ENCODE measurements around the gene SPEF2.
A peak's percentile ranks its signal among the peaks of the same experiment; 100 is the strongest.

The SPEF2 gene

DNA sequence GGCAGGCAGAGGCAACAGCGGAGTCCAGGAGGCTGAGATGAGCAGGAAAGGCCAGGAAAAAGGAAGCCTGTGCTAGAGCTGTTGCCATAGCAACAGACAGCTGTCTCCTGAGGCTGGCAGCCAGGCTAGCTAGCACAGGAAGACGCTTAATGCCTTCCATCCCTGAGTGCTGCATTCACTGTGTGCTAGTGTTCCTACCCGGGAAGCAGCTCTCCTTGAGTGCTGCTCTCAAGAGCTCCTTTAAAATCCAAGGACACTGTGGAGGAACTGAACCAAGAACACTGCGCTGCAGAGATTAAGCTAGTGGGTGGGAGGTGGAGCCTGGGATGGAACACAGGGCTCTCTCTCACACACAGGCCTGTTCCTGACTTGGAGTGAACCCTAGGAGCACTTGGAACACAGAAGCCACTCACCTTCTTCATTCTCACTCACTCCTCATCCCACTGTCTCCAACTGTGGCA is 185.6 kb downstream of the SPEF2 start:
- no peaks in the 10 kb centered on the region for H3K9me3 Mint-ChIP-seq
- DNase-seq (ENCODE audit: low spot score in 2 of 2), result no peak
- peaks cover 6% of the 10 kb centered on the region for H3K36me3 Mint-ChIP-seq
- H3K4me3 Mint-ChIP-seq, result no peak overlapping the region
- ATAC-seq, result peak; percentile 46
- H3K27ac Mint-ChIP-seq, result peak overlapping the region; percentile 40
- peaks cover 51% of the 10 kb centered on the region for H3K4me1 Mint-ChIP-seq

DNA sequence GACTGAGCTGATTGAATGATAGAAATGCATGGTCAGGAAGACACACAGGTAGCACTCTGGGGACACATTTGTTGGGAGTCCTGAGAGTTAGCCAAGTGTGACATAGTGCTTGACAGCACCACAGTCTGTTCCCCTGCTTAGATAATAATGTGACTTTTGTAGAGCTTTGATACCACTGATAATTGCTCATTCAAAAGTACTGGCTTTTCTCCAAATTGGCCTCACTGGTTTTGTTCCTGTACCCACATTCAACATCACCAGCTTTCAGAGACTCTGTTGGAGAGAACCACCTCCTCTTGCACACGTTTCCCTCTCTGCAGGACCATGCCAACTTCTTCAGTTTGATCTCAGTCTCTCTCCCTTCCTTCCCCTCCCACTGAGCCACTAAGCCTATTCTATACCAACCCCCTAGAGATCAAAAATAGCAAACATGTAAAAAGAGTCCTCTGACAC is 186.6 kb downstream of the SPEF2 start:
- H3K27ac Mint-ChIP-seq, result peak overlapping the region; percentile 40

GRCh38 chr5:35804841-35805240 is 187.2 kb downstream of the SPEF2 start:
- no peak overlapping the region for H3K4me3 Mint-ChIP-seq
- H3K4me1 Mint-ChIP-seq, result peaks cover 56% of the 10 kb centered on the region
- H3K27ac Mint-ChIP-seq, result peak overlapping the region; percentile 40
- peaks cover 6% of the 10 kb centered on the region for H3K36me3 Mint-ChIP-seq
- H3K9me3 Mint-ChIP-seq, result no peaks in the 10 kb centered on the region
- DNase-seq (ENCODE audit: low spot score in 2 of 2) (no peak), ATAC-seq (no peak)

More for the DNA sequence above, 186.6 kb downstream of the SPEF2 start:
- Mint-ChIP-seq H3K9me3 (no peaks in the 10 kb centered on the region), H3K4me1 (peaks cover 52% of the 10 kb centered on the region), H3K4me3 (no peak overlapping the region), H3K36me3 (peaks cover 6% of the 10 kb centered on the region)
- ATAC-seq (peak; percentile 39), DNase-seq (ENCODE audit: low spot score in 2 of 2) (peak in 1 of 2 donors; percentile 46)

GRCh38 chr5:35810601-35811000 is 192.9 kb downstream of the SPEF2 start:
- H3K4me3 Mint-ChIP-seq, result peak overlapping the region; percentile 23
- peaks cover 36% of the 10 kb centered on the region for H3K4me1 Mint-ChIP-seq
- H3K9me3 Mint-ChIP-seq, result no peaks in the 10 kb centered on the region
- ATAC-seq (peak; percentile 14), DNase-seq (ENCODE audit: low spot score in 2 of 2) (peak in 1 of 2 donors; percentile 57)
- no peaks in the 10 kb centered on the region for H3K36me3 Mint-ChIP-seq
- H3K27ac Mint-ChIP-seq, result peak overlapping the region; percentile 92

DNA sequence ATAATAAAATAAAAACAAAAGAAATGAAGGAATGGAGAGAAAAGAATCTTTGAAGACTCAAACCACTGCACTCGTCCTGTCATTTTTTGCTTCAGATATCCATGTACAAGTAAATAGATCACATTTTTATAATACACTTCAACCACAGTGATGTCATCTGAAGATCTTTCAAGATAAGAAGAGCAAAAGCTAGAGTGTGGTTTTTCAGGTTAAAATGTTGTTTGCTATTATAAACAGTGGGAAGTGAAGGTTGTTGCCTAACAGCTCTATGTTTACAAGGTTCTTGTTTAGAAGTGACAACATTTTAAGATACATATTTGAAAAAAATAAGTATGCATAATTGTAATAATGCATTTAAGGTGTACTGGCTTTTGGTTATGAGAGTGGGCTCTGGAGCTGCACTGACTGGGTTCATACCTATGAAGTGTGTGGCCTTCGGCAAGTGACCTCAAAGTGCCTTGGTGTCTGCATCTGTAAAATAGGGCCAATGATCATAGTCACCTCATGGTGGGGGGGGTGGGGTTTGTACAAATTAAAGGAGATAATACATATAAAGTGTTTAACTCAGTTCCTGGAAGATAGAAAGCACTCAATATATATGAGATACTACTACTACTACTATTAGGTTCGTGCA is 193.6 kb downstream of the SPEF2 start:
- Mint-ChIP-seq H3K4me1 (peaks cover 36% of the 10 kb centered on the region), H3K27ac (peak overlapping the region; percentile 92), H3K4me3 (peak overlapping the region; percentile 47), H3K36me3 (no peaks in the 10 kb centered on the region), H3K9me3 (no peaks in the 10 kb centered on the region)
- ATAC-seq, result peak; percentile 85
- peak in 1 of 2 donors; percentile 70 for DNase-seq (ENCODE audit: low spot score in 2 of 2)

DNA sequence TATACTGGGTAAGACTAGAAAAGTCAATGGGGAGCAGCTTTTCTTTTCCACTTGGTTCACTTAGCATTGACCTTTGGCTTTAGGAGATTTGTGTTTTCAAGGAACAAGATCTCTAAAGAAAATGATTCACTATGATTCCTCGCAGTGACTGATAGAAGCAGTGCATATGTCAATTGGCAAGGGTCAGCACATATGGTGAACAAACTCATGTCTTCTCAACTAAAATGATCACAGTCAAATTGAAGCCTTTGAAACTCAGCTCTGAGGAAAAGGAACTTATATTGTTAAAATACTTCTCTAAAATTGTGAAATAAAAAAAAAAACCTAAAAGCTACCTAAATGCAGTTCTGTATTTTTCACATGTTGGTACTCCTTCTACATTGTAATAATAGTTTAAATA is 195.9 kb downstream of the SPEF2 start:
- Mint-ChIP-seq H3K36me3 (no peaks in the 10 kb centered on the region), H3K4me3 (no peak overlapping the region), H3K9me3 (no peaks in the 10 kb centered on the region), H3K4me1 (peaks cover 29% of the 10 kb centered on the region), H3K27ac (no peak overlapping the region)
- DNase-seq (ENCODE audit: low spot score in 2 of 2) (no peak), ATAC-seq (no peak)

DNA sequence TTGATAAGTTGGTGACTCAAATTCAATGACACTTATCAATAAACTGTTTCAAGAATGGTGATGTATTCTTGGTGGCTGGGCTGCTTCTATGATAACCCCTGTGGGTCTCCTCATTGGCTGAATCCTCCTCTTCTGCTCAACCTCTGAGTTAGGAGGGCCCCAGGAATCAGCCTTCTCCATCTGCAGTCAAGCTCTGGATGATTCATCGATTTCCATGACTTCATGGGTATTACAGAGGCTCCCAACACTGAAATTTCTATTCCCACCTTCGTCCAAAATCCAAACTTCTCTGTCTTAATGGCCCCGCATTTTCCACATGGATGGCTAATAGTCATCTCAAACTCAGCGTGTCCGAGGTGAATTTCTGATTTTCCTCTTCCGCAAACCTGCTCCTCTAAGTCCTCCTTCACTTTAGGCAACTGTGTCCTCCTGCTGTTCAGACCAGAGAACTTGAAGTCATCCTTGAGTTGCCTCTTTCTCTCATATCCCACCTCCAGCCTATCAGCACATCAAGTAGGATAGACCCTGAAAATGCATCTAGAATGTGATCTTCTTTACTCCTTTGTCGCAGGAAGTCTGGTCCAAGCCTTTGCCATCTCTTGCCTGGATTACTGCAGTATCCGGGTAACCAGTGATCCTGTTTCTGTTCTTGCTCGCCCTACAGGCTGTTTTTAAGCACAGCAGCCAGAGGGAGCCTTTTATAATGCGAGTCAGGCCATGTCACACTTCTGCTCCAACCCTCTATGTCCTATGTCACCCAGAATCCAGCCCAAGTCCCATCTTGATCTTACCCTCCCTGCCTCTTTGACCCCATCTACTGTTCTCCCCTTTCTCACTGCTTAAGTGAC is 197.7 kb downstream of the SPEF2 start:
- Mint-ChIP-seq H3K27ac (no peak overlapping the region), H3K4me1 (peaks cover 32% of the 10 kb centered on the region), H3K36me3 (no peaks in the 10 kb centered on the region), H3K4me3 (no peak overlapping the region), H3K9me3 (peaks cover 2% of the 10 kb centered on the region)
- DNase-seq (ENCODE audit: low spot score in 2 of 2) (peak in 1 of 2 donors; percentile 38), ATAC-seq (peak; percentile 53)

GRCh38 chr5:35816881-35817521 is 199.3 kb downstream of the SPEF2 start:
- Mint-ChIP-seq H3K27ac (no peak overlapping the region), H3K9me3 (peaks cover 6% of the 10 kb centered on the region), H3K4me1 (peaks cover 30% of the 10 kb centered on the region), H3K36me3 (no peaks in the 10 kb centered on the region), H3K4me3 (no peak overlapping the region)
- ATAC-seq (peak; percentile 69), DNase-seq (ENCODE audit: low spot score in 2 of 2) (no peak)

DNA sequence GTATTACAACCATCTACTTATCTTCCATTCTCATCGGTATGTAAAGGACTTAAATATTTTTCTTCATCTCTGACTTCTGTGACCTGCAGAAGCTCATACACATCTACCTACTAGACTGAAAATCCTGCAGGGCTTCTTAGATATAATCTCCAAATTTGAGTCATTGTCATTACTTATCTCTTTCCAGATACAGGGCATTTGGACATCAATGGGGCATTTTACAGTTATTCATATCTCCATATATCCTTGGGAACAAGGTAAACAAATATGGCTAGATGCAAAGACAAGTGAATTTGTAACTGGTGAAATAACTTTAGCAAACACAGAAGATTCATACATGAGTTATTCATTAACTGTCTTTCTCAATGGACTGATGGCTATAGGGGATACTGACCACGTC is 201.4 kb downstream of the SPEF2 start:
- H3K9me3 Mint-ChIP-seq, result peaks cover 6% of the 10 kb centered on the region
- no peaks in the 10 kb centered on the region for H3K36me3 Mint-ChIP-seq
- ATAC-seq, result no peak
- peaks cover 50% of the 10 kb centered on the region for H3K4me1 Mint-ChIP-seq
- no peak for DNase-seq (ENCODE audit: low spot score in 2 of 2)
- peak overlapping the region; percentile 2 for H3K4me3 Mint-ChIP-seq
- H3K27ac Mint-ChIP-seq, result peak overlapping the region; percentile 29

GRCh38 chr5:35819668-35820067 is 202.0 kb downstream of the SPEF2 start:
- H3K4me1 Mint-ChIP-seq, result peaks cover 55% of the 10 kb centered on the region
- no peak for DNase-seq (ENCODE audit: low spot score in 2 of 2)
- ATAC-seq, result no peak
- no peaks in the 10 kb centered on the region for H3K36me3 Mint-ChIP-seq
- peak overlapping the region; percentile 29 for H3K27ac Mint-ChIP-seq
- H3K4me3 Mint-ChIP-seq, result peak overlapping the region; percentile 2
- peaks cover 6% of the 10 kb centered on the region for H3K9me3 Mint-ChIP-seq

DNA sequence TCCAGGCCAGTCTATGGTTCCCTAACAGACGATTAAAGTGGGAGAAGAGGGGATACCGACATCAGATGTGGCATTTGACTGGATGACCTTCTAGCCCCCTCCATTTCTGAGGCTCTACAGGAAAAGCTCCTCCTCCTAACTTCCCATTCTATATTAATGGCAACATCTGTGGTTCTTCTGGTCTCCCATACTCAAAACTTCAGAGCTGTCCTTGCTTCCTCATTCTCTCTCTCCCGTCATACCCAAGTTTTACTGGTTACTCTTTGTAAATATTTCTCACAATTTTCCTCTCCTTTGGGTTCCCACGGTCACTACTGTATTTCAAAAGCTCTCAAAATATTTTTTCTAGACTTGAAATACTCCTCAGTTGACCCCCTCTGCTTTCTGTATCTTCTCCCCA is 203.1 kb downstream of the SPEF2 start:
- DNase-seq (ENCODE audit: low spot score in 2 of 2), result no peak
- H3K9me3 Mint-ChIP-seq, result peaks cover 6% of the 10 kb centered on the region
- peak overlapping the region; percentile 29 for H3K27ac Mint-ChIP-seq
- no peak overlapping the region for H3K4me3 Mint-ChIP-seq
- no peaks in the 10 kb centered on the region for H3K36me3 Mint-ChIP-seq
- ATAC-seq, result no peak
- peaks cover 63% of the 10 kb centered on the region for H3K4me1 Mint-ChIP-seq

DNA sequence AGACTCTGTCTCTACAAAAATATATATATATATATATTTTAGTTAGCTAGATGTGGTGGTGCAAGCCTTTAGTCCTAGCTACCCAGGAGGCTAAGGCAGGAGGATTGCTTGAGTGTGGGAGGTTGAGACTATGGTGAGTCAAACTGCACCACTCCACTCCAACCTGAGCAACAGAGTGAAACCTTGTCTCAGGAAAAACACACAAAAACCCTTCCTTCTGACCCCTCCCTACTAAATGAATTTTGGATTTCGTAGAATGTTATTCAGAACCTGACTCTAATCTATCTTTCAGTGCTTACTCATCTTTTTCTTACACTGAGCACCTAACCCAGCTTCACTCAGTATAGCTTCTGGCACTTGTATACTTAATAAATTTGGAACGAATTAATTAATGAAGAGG is 203.8 kb downstream of the SPEF2 start:
- Mint-ChIP-seq H3K4me1 (peaks cover 70% of the 10 kb centered on the region), H3K27ac (peak overlapping the region; percentile 78), H3K9me3 (peaks cover 6% of the 10 kb centered on the region), H3K4me3 (no peak overlapping the region), H3K36me3 (no peaks in the 10 kb centered on the region)
- ATAC-seq (peak; percentile 71), DNase-seq (ENCODE audit: low spot score in 2 of 2) (no peak)

- Mint-ChIP-seq H3K9me3 (peaks cover 6% of the 10 kb centered on the region), H3K4me1 (peaks cover 80% of the 10 kb centered on the region), H3K27ac (peak overlapping the region; percentile 78), H3K4me3 (peak overlapping the region; percentile 43), H3K36me3 (no peaks in the 10 kb centered on the region)
- DNase-seq (ENCODE audit: low spot score in 2 of 2) (peak in 1 of 2 donors; percentile 55), ATAC-seq (no peak)
Measured at GRCh38 chr5:35822511-35822910, 204.8 kb downstream of the SPEF2 start.

DNA sequence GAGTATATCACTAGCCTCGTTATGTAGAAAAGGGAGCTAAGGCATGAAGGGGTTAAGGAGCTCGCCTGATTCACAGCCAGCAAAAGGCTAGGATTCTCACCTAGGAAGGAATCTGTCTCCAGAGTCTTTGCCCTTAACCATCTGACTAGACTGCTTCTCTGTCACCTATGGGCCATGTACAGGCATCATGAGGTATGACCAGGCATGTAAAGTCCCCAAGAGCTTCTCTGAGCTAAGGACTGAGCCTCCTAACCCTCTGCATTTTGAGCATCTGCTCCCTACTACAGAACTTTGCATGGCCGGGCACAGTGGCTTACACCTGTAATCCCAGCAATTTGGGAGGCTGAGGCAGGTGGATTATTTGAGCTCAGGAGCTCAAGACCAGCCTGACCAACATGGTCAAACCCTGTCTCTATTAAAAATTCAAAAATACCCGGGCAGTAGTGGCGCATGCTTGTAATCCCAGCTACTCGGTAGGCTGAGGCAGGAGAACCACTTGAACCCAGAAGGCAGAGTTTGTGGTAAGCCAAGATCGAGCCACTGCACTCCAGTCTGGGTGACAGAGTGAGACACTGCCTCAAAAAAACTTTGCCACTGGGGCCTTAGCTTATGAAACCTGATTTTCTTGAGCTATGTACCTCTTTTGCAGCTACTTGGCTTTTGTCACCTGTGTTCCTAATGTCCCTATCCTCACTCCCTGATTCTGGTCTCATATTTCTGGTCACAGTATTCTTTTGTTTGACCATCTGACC is 205.9 kb downstream of the SPEF2 start:
- H3K9me3 Mint-ChIP-seq, result peaks cover 6% of the 10 kb centered on the region
- peak overlapping the region; percentile 43 for H3K4me3 Mint-ChIP-seq

DNA sequence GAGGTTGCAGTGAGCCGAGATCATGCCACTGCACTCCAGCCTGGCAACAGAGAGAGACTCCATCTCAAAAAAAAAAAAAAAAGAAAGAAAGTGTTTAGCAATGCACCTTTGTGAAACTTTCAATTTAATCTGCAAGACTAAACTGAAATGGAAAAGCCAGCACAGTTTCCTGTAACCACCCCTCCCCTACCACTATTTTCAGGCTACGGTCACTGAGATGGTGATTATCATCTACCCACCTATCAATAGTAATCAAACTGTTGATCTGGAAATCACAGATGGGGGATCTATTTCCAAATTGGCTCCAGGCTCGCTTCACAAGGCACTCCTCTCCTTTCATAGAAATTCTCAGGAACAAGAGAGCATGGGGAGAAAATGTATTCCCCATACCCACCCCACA is 208.4 kb downstream of the SPEF2 start:
- Mint-ChIP-seq H3K4me1 (peaks cover 79% of the 10 kb centered on the region), H3K27ac (peak overlapping the region; percentile 80), H3K9me3 (peaks cover under 1% of the 10 kb centered on the region), H3K36me3 (no peaks in the 10 kb centered on the region), H3K4me3 (peak overlapping the region; percentile 54)
- ATAC-seq, result peak; percentile 24
- peak in 1 of 2 donors; percentile 47 for DNase-seq (ENCODE audit: low spot score in 2 of 2)

More for the DNA sequence above, 205.9 kb downstream of the SPEF2 start:
- H3K27ac Mint-ChIP-seq, result peak overlapping the region; percentile 78
- ATAC-seq, result peak; percentile 58
- H3K4me1 Mint-ChIP-seq, result peaks cover 88% of the 10 kb centered on the region
- peak in 1 of 2 donors; percentile 52 for DNase-seq (ENCODE audit: low spot score in 2 of 2)
- no peaks in the 10 kb centered on the region for H3K36me3 Mint-ChIP-seq

Measured in stimulated activated effector memory CD8-positive, alpha-beta T cell treated with anti-CD3 and anti-CD28 coated beads, Interleukin-12 subunit alpha, Interleukin-12 subunit beta, amount 100 ng/mL, for 72 hours (primary cell).